H9 (cell line): ENCODE data around the gene FAM163B. TPM values are rescaled to one million over a fixed set of nuclear protein-coding genes. Genes with fewer than 3 reads are reported as not detected.

Experiments
- DNase-seq: peaks from one replicate; pipeline ENCODE4 v3.0.0-alpha.2; 2017
- H2AFZ ChIP-seq: one replicate; pipeline ENCODE4 v1.6.1; 2013; ENCODE audit warnings: mild to moderate bottlenecking, low read length, control low read depth, moderate library complexity
- H2AK5ac ChIP-seq: 2 replicates; pipeline ENCODE4 v1.6.1; 2013; ENCODE audit warnings: low read length, control low read depth, mixed read lengths; ENCODE audit not compliant: insufficient read length
- H2BK120ac ChIP-seq: one replicate; pipeline ENCODE4 v1.6.1; 2013; ENCODE audit warnings: low read depth, mild to moderate bottlenecking, low read length, control low read depth, inconsistent platforms; ENCODE audit not compliant: poor library complexity, severe bottlenecking
- H2BK12ac ChIP-seq: 2 replicates; pipeline ENCODE4 v1.6.1; 2013; ENCODE audit warnings: low read length, control low read depth, mixed read lengths, low read depth; ENCODE audit not compliant: insufficient read length
- H2BK15ac ChIP-seq: 2 replicates; pipeline ENCODE4 v1.6.1; 2013; ENCODE audit warnings: low read depth, low read length, control low read depth
- H2BK20ac ChIP-seq: one replicate; pipeline ENCODE4 v1.6.1; 2013; ENCODE audit warnings: low read depth, mild to moderate bottlenecking, low read length, control low read depth, inconsistent platforms; ENCODE audit not compliant: poor library complexity, severe bottlenecking
- H2BK5ac ChIP-seq: 2 replicates; pipeline ENCODE4 v1.6.1; 2013; ENCODE audit warnings: low read length, control low read depth, mixed read lengths; ENCODE audit not compliant: insufficient read length
- H3K14ac ChIP-seq: 2 replicates; pipeline ENCODE4 v1.6.1; 2013; ENCODE audit warnings: low read length, control low read depth; ENCODE audit not compliant: insufficient read depth
- H3K18ac ChIP-seq: 2 replicates; pipeline ENCODE4 v1.6.1; 2013; ENCODE audit warnings: low read depth, mild to moderate bottlenecking, mixed read lengths, low read length, control low read depth; ENCODE audit not compliant: insufficient read length
- H3K23ac ChIP-seq: 2 replicates; pipeline ENCODE4 v1.6.1; 2013; ENCODE audit warnings: low read length, control low read depth, mixed read lengths, low read depth; ENCODE audit not compliant: insufficient read length
- H3K23me2 ChIP-seq: 2 replicates; pipeline ENCODE4 v1.6.1; 2013; ENCODE audit warnings: low read depth, mild to moderate bottlenecking, mixed read lengths, low read length, control low read depth; ENCODE audit not compliant: insufficient read length, poor library complexity, severe bottlenecking
- H3K27ac ChIP-seq: 2 replicates; pipeline ENCODE4 v1.5.1; 2013; ENCODE audit warnings: low read length, control low read depth, mixed read lengths, low read depth; ENCODE audit not compliant: insufficient read length
- H3K27me3 ChIP-seq: 2 replicates; pipeline ENCODE4 v1.6.1; 2013; ENCODE audit warnings: low read length, control low read depth, inconsistent platforms; ENCODE audit not compliant: insufficient read depth
- H3K4ac ChIP-seq: 2 replicates; pipeline ENCODE4 v1.6.1; 2013; ENCODE audit warnings: low read depth, mild to moderate bottlenecking, control low read depth, inconsistent platforms, low read length, moderate library complexity
- H3K4me1 ChIP-seq: 2 replicates; pipeline ENCODE4 v1.6.1; 2013; ENCODE audit warnings: low read length, control low read depth, inconsistent platforms; ENCODE audit not compliant: insufficient read depth
- H3K4me2 ChIP-seq: 2 replicates; pipeline ENCODE4 v1.6.1; 2013; ENCODE audit warnings: low read length, control low read depth, mixed read lengths; ENCODE audit not compliant: insufficient read length, insufficient read depth
- H3K56ac ChIP-seq: 2 replicates; pipeline ENCODE4 v1.6.1; 2013; ENCODE audit warnings: low read depth, mild to moderate bottlenecking, mixed read lengths, low read length, control low read depth; ENCODE audit not compliant: insufficient read length
- H3K79me1 ChIP-seq: 2 replicates; pipeline ENCODE4 v1.6.1; 2013; ENCODE audit warnings: low read depth, mild to moderate bottlenecking, moderate library complexity, low read length, control low read depth, inconsistent platforms; ENCODE audit not compliant: insufficient read depth, poor library complexity, severe bottlenecking
- H3K79me2 ChIP-seq: 2 replicates; pipeline ENCODE4 v1.6.1; 2013; ENCODE audit warnings: low read length, control low read depth, inconsistent platforms; ENCODE audit not compliant: insufficient read depth
- H3K9ac ChIP-seq: 2 replicates; pipeline ENCODE4 v1.6.1; 2013; ENCODE audit warnings: low read length, control low read depth, mixed read lengths; ENCODE audit not compliant: insufficient read length; ENCODE audit errors: extremely low read depth
- H3K9me3 ChIP-seq: one replicate; pipeline ENCODE4 v1.6.1; 2013; ENCODE audit warnings: low read depth, low read length, inconsistent platforms; ENCODE audit not compliant: control insufficient read depth
- H3T11ph ChIP-seq: one replicate; pipeline ENCODE4 v1.6.1; 2013; ENCODE audit warnings: mild to moderate bottlenecking, low read length, control low read depth, inconsistent platforms
- H4K20me1 ChIP-seq: one replicate; pipeline ENCODE4 v1.6.1; 2013; ENCODE audit not compliant: control insufficient read depth, insufficient read length, insufficient read depth
- H4K5ac ChIP-seq: 2 replicates; pipeline ENCODE4 v1.6.1; 2013; ENCODE audit warnings: low read depth, mild to moderate bottlenecking, mixed read lengths, low read length, control low read depth; ENCODE audit not compliant: insufficient read length
- H4K8ac ChIP-seq: replicated peaks from 2 replicates; pipeline ENCODE4 v1.6.1; 2013; ENCODE audit warnings: low read length, control low read depth, mixed read lengths, low read depth; ENCODE audit not compliant: insufficient read length
- H4K91ac ChIP-seq: 2 replicates; pipeline ENCODE4 v1.6.1; 2013; ENCODE audit warnings: low read depth, mild to moderate bottlenecking, moderate library complexity, mixed read lengths, low read length, control low read depth; ENCODE audit not compliant: insufficient read length
- H3K27ac Mint-ChIP-seq, 3 experiments: 2 replicates in 2 of 3; 3 replicates in 1 of 3; pipeline ENCODE4 v1.8.0; 2020 to 2021; ENCODE audit warnings: mixed read lengths in 3 of 3, mild to moderate bottlenecking in 1 of 3, moderate library complexity in 1 of 3
- H3K27me3 Mint-ChIP-seq: 2 replicates; pipeline ENCODE4 v1.8.0; 2021; ENCODE audit warnings: low read depth, mild to moderate bottlenecking, moderate library complexity, mixed read lengths
- H3K36me3 Mint-ChIP-seq, 3 experiments: 2 replicates in 2 of 3; 3 replicates in 1 of 3; pipeline ENCODE4 v1.8.0; 2020 to 2021; ENCODE audit warnings: low read depth in 3 of 3, mixed read lengths in 3 of 3; ENCODE audit not compliant: insufficient read depth in 1 of 3
- H3K4me1 Mint-ChIP-seq, 2 experiments: 2 replicates each; pipeline ENCODE4 v1.8.0; 2020; ENCODE audit warnings: mixed read lengths in 2 of 2
- H3K4me3 Mint-ChIP-seq, 2 experiments: 2 replicates in 1 of 2; 3 replicates in 1 of 2; pipeline ENCODE4 v1.8.0; 2020 to 2021; ENCODE audit warnings: mild to moderate bottlenecking in 2 of 2, mixed read lengths in 2 of 2, moderate library complexity in 1 of 2
- H3K9me3 Mint-ChIP-seq, 2 experiments: 2 replicates in 1 of 2; 3 replicates in 1 of 2; pipeline ENCODE4 v1.8.0; 2020; ENCODE audit warnings: mild to moderate bottlenecking in 2 of 2, mixed read lengths in 2 of 2, moderate library complexity in 1 of 2
- WGBS: extraction: QIAGEN DNeasy Blood & Tissue Kit; methylation state at CpG from one replicate; pipeline ENCODE4 v1.1.7; 2013; ENCODE audit warnings: missing lambda C conversion rate, low lambda C conversion rate, mixed read lengths; ENCODE audit not compliant: insufficient read length; ENCODE audit errors: extremely low coverage; 5-methylcytosine and 5-hydroxymethylcytosine counted together
- total RNA-seq: library from RNA; stranded (reverse); gene quantifications from 2 replicates; pipeline ENCODE4 v1.2.1, GENCODE V29; 2021
- TF ChIP-seq, protein P1 (sequence below): fragments of 200-600 bp; sonication (generic); conservative IDR thresholded peaks from 3 replicates; pipeline ENCODE4 v1.8.0; 2021; ENCODE audit warnings: antibody characterized with exemption, mild to moderate bottlenecking

FAM163B gene
- total RNA-seq, 1 experiment from 2014 or later = 0.39 TPM

DNA sequence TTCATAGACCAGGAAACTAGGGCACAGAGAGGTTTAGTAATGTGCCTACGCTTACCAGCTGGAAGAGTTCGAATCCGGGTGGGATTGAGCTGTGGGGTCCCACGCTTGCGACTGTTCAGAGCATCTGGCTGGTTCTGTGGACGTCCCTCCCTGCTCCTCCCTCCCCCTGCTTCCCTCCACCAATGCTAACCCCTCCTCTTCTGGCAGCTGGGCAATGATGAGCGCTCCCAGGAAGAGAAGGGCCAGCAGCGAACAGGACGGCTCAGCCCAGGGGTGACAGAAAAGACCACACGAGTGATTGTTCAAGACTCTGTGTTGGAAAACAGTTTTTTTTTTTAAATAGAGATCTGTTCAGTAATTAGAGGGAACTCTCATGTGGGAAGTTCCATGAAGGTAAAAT lies 6.9 kb downstream of the FAM163B start:
- no peak overlapping the region for H3T11ph ChIP-seq
- H3K4me1 ChIP-seq = no peaks in the 10 kb centered on the region
- no peak overlapping the region for H2BK120ac ChIP-seq
- H3K27ac ChIP-seq = no peak overlapping the region
- H3K4me2 ChIP-seq = no peak overlapping the region
- H3K9me3 Mint-ChIP-seq = peaks cover 9 to 11% of the 10 kb centered on the region in 2 experiments
- no peaks in the 10 kb centered on the region for H3K23me2 ChIP-seq
- H3K4me1 Mint-ChIP-seq = peaks cover 5 to 25% of the 10 kb centered on the region in 2 experiments; a peak in 3 of 4 replicates
- no peak overlapping the region for H3K56ac ChIP-seq
- H3K27ac Mint-ChIP-seq = no peak overlapping the region
- H3K4ac ChIP-seq = no peak overlapping the region
- no peak for DNase-seq
- H2AK5ac ChIP-seq = no peak overlapping the region
- H2BK20ac ChIP-seq = no peak overlapping the region
- H4K20me1 ChIP-seq = no peaks in the 10 kb centered on the region
- H3K18ac ChIP-seq = no peak overlapping the region
- no peak overlapping the region for H2BK15ac ChIP-seq
- no peaks in the 10 kb centered on the region for H3K79me1 ChIP-seq
- H4K91ac ChIP-seq = no peak overlapping the region
- no peak overlapping the region for H3K14ac ChIP-seq
- H3K4me3 Mint-ChIP-seq = no peak overlapping the region
- H2AFZ ChIP-seq = no peak overlapping the region
- H3K27me3 Mint-ChIP-seq = peaks cover 19% of the 10 kb centered on the region
- H3K79me2 ChIP-seq = no peaks in the 10 kb centered on the region
- no CpG with 5 or more reads among the region's 10 CpGs for WGBS
- no peaks in the 10 kb centered on the region for H3K9me3 ChIP-seq
- no peak overlapping the region for H3K9ac ChIP-seq
- H4K5ac ChIP-seq = no peak overlapping the region
- TF ChIP-seq, protein P1, sequence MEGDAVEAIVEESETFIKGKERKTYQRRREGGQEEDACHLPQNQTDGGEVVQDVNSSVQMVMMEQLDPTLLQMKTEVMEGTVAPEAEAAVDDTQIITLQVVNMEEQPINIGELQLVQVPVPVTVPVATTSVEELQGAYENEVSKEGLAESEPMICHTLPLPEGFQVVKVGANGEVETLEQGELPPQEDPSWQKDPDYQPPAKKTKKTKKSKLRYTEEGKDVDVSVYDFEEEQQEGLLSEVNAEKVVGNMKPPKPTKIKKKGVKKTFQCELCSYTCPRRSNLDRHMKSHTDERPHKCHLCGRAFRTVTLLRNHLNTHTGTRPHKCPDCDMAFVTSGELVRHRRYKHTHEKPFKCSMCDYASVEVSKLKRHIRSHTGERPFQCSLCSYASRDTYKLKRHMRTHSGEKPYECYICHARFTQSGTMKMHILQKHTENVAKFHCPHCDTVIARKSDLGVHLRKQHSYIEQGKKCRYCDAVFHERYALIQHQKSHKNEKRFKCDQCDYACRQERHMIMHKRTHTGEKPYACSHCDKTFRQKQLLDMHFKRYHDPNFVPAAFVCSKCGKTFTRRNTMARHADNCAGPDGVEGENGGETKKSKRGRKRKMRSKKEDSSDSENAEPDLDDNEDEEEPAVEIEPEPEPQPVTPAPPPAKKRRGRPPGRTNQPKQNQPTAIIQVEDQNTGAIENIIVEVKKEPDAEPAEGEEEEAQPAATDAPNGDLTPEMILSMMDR = no peak
- H3K36me3 Mint-ChIP-seq = peaks cover 3 to 5% (median 5%) of the 10 kb centered on the region in 3 experiments; a peak in 6 of 7 replicates
- H2BK12ac ChIP-seq = no peak overlapping the region
- no peak overlapping the region for H4K8ac ChIP-seq
- no peak overlapping the region for H3K23ac ChIP-seq
- H2BK5ac ChIP-seq = no peak overlapping the region
- no peaks in the 10 kb centered on the region; the same call in 1 of the 2 replicates for H3K27me3 ChIP-seq
